Kidney (tissue), 14 donors: ENCODE results near the gene C19orf47. TPM values are rescaled to one million over a fixed set of nuclear protein-coding genes. Genes with fewer than 3 reads are reported as not detected.

Experiments used
- DNase-seq, 5 donors: peaks; one replicate each; pipeline ENCODE4 v3.0.0-alpha.2; 2013 to 2020
- FAIRE-seq: peaks from 2 replicates; lab custom pipeline; 2012; peaks lifted over from hg19 to GRCh38; lab: Jason Lieb, UNC
- H3K27ac ChIP-seq, 2 donors: one replicate each; pipeline ENCODE4 v1.7.0; 2013; ENCODE audit warnings: low read depth in 2 of 2, low read length in 2 of 2, inconsistent platforms in 1 of 2
- H3K27me3 ChIP-seq: one replicate; pipeline ENCODE4 v1.7.1; 2013; ENCODE audit warnings: low read length, inconsistent platforms; ENCODE audit not compliant: control insufficient read depth, insufficient read depth
- H3K36me3 ChIP-seq, 3 donors: one replicate each; pipeline versions ENCODE4 v1.7.0 to v1.7.1; 2013; ENCODE audit warnings: low read length in 3 of 3, control low read depth in 1 of 3, inconsistent platforms in 1 of 3; ENCODE audit not compliant: insufficient read depth in 3 of 3, control insufficient read depth in 2 of 3
- H3K4me1 ChIP-seq, 3 donors: one replicate each; pipeline versions ENCODE4 v1.7.0 to v1.7.1; 2013; ENCODE audit warnings: low read length in 3 of 3, inconsistent platforms in 1 of 3, low read depth in 1 of 3; ENCODE audit not compliant: control insufficient read depth in 2 of 3, insufficient read depth in 2 of 3
- H3K4me3 ChIP-seq, 3 donors: one replicate each; pipeline versions ENCODE4 v1.7.0 to v1.8.1; 2013; ENCODE audit warnings: low read length in 3 of 3, control low read depth in 1 of 3, inconsistent platforms in 1 of 3
- H3K9ac ChIP-seq, 3 donors: one replicate each; pipeline versions ENCODE4 v1.7.0 to v1.7.1; 2013; ENCODE audit warnings: low read length in 3 of 3, control low read depth in 1 of 3, inconsistent platforms in 1 of 3
- H3K9me3 ChIP-seq, 3 donors: one replicate each; pipeline versions ENCODE4 v1.7.0 to v1.7.1; 2013; ENCODE audit warnings: low read length in 3 of 3, control low read depth in 1 of 3, inconsistent platforms in 1 of 3; ENCODE audit not compliant: control insufficient read depth in 2 of 3, insufficient read depth in 1 of 3
- CTCF ChIP-seq: IDR thresholded peaks from 3 replicates; pipeline ENCODE4 v1.5.1; 2012; ENCODE audit warnings: mild to moderate bottlenecking, moderate library complexity, borderline replicate concordance; ENCODE audit not compliant: insufficient read depth; ENCODE audit errors: extremely low read depth
- intact Hi-C: fragments of 100-400 bp; cut with DNase I; formaldehyde crosslinking; loops from one replicate; pipeline ENCODE4 v1.11.1; 2022
- polyA plus RNA-seq: library from polyadenylated mRNA; stranded (reverse); fragments of 350-450 nt; fragmentation: Illumina TruSeq; extraction: RNeasy Lipid Tissue Mini Kit (QIAGEN cat#74804); gene quantifications from one replicate; pipeline ENCODE4 v1.2.3, GENCODE V29; 2014; ENCODE audit warnings: low read depth, low replicate concordance; ENCODE audit not compliant: insufficient read depth
- total RNA-seq: library from RNA; stranded (reverse); fragmentation: NEBNext Ultra II Directional; extraction: Animal tissue kit (Norgen Biotek cat#: 25700); gene quantifications from one replicate; pipeline ENCODE4 v1.2.1, GENCODE V29; 2021
- donor health status: control.
- donor health status: control.
- donor health status: control.
- donor health status: control.
- donor health status: control.
- donor health status: DM: yes; HTN: yes; CAD: no.
- donor health status: Normal renal cell carcinoma (clear cell type).

C19orf47 gene
- total and polyA plus RNA-seq, 2 donors from 2014 or later, result 12.9 to 13.0 TPM

DNA sequence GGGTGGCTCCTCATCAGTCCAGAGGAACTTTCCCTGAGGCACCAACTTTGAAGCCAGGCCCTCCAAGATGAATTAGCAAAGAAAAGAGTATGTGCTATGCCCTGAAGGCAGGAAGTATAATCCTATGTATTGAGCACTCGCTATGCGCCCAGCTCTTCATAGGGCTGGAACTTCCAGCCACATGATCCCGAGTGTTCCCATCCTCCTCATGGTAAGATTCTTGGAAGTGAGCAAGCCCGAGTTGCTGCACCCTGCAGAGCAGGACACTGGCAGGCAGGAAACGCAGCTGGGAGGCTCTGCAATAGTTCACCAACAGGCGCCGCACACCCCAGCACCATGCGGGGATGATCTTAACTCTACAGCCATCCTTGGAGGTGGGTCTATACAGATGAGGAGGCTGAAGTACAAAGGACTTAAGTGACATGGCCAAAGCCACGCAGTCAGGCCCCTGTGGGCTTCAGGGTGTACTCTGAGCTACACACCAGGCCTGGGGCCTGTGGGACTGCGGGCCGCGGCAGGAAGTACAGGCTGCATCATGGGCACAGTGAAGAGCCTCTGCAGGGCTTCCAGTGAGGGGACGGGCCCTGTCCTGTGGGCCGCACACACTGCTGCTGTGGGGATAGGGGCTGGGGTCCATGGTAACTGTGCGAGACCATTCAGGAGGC, 25.1 kb downstream of the C19orf47 start:
- DNase-seq (peak in 1 of 5 donors; percentile 36), FAIRE-seq (no peak)
- intact Hi-C loops, result no loop called here
- Histone ChIP-seq H3K9ac (no peak overlapping the region), H3K4me3 (no peak overlapping the region), H3K36me3 (peaks cover 3 to 32% (median 25%) of the 10 kb centered on the region in 3 donors), H3K4me1 (no peaks in the 10 kb centered on the region), H3K27ac (no peak overlapping the region), H3K27me3 (no peaks in the 10 kb centered on the region), H3K9me3 (no peaks in the 10 kb centered on the region)
- TF ChIP-seq CTCF, result no peak

DNA sequence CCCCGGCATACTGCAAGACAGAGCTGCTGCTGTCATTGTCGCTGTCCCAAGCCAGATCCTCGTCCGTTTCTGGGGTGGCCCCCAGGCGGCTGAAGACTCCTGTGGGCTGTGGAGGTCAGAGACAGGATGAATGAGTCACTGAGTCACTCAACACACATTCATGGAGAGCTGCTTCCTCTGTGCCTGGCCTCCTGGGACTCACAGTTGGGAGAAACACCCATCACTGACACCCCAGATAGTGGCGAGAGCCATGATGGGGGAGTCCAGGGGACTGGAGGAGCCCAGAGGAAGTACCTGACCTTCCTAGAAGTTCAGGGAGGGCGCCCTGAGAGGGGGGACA, 26.0 kb downstream of the C19orf47 start:
- H3K4me1 ChIP-seq, result no peaks in the 10 kb centered on the region
- no peaks in the 10 kb centered on the region for H3K9me3 ChIP-seq
- H3K27ac ChIP-seq, result no peak overlapping the region
- H3K36me3 ChIP-seq, result peaks cover 3 to 26% (median 21%) of the 10 kb centered on the region in 3 donors
- no peak overlapping the region for H3K9ac ChIP-seq
- H3K27me3 ChIP-seq, result no peaks in the 10 kb centered on the region
- intact Hi-C loops, result no loop called here
- no peak overlapping the region for H3K4me3 ChIP-seq
- FAIRE-seq, result no peak
- peak in 1 of 5 donors; percentile 6 for DNase-seq
- TF ChIP-seq CTCF, result no peak

GRCh38 chr19:40321566-40322270, 26.5 kb downstream of the C19orf47 start:
- Histone ChIP-seq H3K9me3 (no peaks in the 10 kb centered on the region), H3K27me3 (no peaks in the 10 kb centered on the region), H3K4me1 (no peaks in the 10 kb centered on the region), H3K4me3 (no peak overlapping the region), H3K27ac (no peak overlapping the region), H3K9ac (no peak overlapping the region), H3K36me3 (peaks cover 3 to 26% (median 21%) of the 10 kb centered on the region in 3 donors)
- FAIRE-seq, result no peak
- TF ChIP-seq CTCF, result no peak
- peak in 1 of 5 donors; percentile 61 for DNase-seq
- intact Hi-C loops, result no loop called here
